IPS-20b (cell line): Measurements from ENCODE around the gene SLCO1B3.

Source experiments
- H3K27ac ChIP-seq: one replicate; pipeline ENCODE4 v1.5.1; 2013; ENCODE audit warnings: low read length
- H3K27me3 ChIP-seq: 2 replicates; pipeline ENCODE4 v1.6.1; 2013; ENCODE audit warnings: mild to moderate bottlenecking, low read length, inconsistent platforms; ENCODE audit not compliant: insufficient read depth
- H3K36me3 ChIP-seq: 2 replicates; pipeline ENCODE4 v1.6.1; 2013; ENCODE audit warnings: low read depth, mild to moderate bottlenecking, inconsistent platforms, low read length, moderate library complexity; ENCODE audit not compliant: insufficient read depth
- H3K4me1 ChIP-seq: 2 replicates; pipeline ENCODE4 v1.6.1; 2013; ENCODE audit warnings: mild to moderate bottlenecking, control low read depth, inconsistent platforms, low read length, moderate library complexity; ENCODE audit not compliant: insufficient read depth
- H3K4me3 ChIP-seq: 2 replicates; pipeline ENCODE4 v1.5.1; 2013; ENCODE audit warnings: mild to moderate bottlenecking, low read length, inconsistent platforms
- H3K9ac ChIP-seq: 2 replicates; pipeline ENCODE4 v1.6.1; 2013; ENCODE audit warnings: low read depth, mild to moderate bottlenecking, inconsistent platforms, low read length, moderate library complexity
- H3K9me3 ChIP-seq: 2 replicates; pipeline ENCODE4 v1.6.1; 2013; ENCODE audit warnings: mild to moderate bottlenecking, low read depth, low read length, inconsistent platforms; ENCODE audit not compliant: insufficient read depth

SLCO1B3 gene

DNA sequence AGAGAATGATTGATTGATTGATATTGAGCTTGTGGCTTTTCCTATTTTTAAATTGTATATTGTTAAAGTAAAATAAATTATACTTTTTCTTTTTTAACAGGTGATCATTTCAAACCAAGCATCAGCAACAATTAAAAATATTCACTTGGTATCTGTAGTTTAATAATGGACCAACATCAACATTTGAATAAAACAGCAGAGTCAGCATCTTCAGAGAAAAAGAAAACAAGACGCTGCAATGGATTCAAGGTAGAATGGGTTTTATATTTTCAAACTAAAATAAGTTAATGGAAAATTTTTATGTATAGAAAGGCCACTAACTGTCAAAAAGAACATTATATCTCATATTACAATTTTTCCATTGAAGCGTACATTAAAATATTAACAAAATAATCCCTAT is 5.1 kb downstream of the SLCO1B3 start:
- Histone ChIP-seq H3K9me3 (no peaks in the 10 kb centered on the region), H3K27ac (no peak overlapping the region), H3K27me3 (no peaks in the 10 kb centered on the region), H3K36me3 (no peaks in the 10 kb centered on the region), H3K4me1 (no peaks in the 10 kb centered on the region), H3K4me3 (no peak overlapping the region), H3K9ac (no peak overlapping the region)

DNA sequence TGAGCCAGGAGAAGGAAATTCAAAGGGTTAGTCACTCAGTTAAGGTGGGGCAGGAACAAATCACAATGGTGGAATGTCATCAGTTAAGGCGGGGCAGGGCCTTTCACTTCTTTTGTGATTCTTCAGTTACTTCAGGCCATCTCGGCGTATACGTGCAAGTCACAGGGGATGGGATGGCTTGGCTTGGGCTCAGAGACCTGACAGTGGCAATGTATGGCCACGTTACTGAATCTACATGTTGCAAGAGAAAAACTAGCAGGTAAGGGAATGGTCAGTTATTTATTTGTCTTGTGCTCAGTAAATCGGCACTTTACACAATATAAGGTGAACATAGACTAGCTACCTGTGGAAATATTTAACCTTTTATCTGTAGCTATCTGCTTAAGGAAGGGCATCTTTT is 11.9 kb downstream of the SLCO1B3 start:
- Histone ChIP-seq H3K27ac (no peak overlapping the region), H3K9me3 (peaks cover 13% of the 10 kb centered on the region), H3K4me1 (no peaks in the 10 kb centered on the region), H3K36me3 (no peaks in the 10 kb centered on the region), H3K9ac (no peak overlapping the region), H3K27me3 (no peaks in the 10 kb centered on the region), H3K4me3 (no peak overlapping the region)

DNA sequence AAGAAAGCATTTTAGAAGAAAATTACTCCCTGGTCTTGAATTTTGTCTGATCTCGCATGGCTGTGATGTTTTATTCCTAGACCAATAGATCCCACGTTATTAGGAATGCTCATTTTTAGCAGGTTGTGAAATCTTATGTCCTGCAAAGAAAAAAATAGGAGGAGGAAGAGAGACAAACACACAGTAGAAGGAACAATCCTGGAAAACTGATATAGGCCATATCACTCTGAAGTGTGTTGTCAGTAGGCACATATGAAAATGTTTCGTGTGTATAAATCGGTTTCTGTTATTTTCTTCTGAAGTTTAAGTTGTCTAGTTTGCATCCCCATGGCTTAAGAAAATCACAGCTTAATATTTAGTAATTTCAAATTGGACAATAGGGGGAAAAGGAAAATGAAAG is 12.4 kb downstream of the SLCO1B3 start:
- Histone ChIP-seq H3K4me1 (no peaks in the 10 kb centered on the region), H3K27me3 (no peaks in the 10 kb centered on the region), H3K9ac (no peak overlapping the region), H3K9me3 (peaks cover 13% of the 10 kb centered on the region), H3K4me3 (no peak overlapping the region), H3K27ac (no peak overlapping the region), H3K36me3 (no peaks in the 10 kb centered on the region)

DNA sequence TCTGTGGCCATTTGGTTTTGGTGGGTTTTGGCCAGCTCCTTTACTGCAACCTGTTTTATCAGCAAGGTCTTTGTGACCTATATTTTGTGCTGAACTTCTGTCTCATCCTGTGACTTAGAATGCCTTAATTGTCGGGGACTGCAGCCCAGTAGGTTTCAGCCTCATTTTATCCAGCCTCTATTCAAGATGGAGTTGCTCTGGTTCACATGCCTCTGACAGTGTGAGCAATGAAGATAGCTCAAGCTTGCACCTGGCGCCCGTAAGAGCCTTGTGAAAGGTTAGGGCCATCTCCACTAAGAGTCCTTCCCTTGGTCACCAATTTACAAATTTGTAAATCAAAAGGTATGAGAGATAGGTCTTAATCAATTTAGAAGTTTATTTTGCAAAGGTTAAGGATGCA is 19.4 kb downstream of the SLCO1B3 start:
- Histone ChIP-seq H3K36me3 (no peaks in the 10 kb centered on the region), H3K9ac (no peak overlapping the region), H3K4me3 (no peak overlapping the region), H3K27me3 (no peaks in the 10 kb centered on the region), H3K27ac (no peak overlapping the region), H3K4me1 (no peaks in the 10 kb centered on the region), H3K9me3 (no peaks in the 10 kb centered on the region)

DNA sequence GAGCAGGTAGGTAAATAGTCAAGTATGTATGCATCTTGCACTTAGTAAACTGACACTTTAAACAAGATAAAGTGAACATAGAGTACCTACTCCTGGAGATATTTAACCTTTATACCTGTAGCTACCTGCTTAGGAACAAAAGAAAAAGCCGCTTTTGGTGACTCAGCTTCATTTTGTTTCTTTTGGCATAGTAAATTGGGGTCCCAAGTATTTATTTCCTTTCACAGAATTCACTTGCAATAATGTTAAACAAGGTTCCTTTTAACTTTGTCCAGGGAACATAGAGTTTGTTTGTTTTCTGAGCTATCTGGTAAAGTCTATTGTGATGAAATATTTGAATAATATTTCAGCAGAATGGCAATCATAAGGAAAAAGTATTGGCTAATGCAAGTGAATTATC is 20.0 kb downstream of the SLCO1B3 start:
- no peak overlapping the region for H3K27ac ChIP-seq
- H3K27me3 ChIP-seq, result no peaks in the 10 kb centered on the region
- H3K9ac ChIP-seq, result no peak overlapping the region
- H3K4me1 ChIP-seq, result no peaks in the 10 kb centered on the region
- no peak overlapping the region for H3K4me3 ChIP-seq
- no peaks in the 10 kb centered on the region for H3K36me3 ChIP-seq
- H3K9me3 ChIP-seq, result no peaks in the 10 kb centered on the region

DNA sequence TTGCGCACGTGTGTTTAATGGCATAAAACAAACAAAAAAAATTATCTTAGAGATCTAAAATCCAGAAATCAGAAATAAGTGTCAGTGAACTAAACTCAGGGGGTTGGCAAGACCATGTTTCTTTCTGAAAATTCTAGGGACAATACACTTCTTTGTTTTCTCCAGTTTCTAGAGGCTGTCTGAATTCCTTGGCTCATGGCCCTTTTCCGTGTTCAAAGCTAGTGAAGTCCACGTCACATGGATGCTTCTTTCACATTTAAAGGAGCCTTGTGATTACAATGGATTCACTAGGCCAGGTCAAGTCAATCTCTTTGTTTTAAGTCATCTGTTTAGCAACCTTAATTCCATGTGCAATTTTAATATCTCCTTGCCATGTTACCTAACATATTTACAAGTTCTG is 22.4 kb downstream of the SLCO1B3 start:
- Histone ChIP-seq H3K9me3 (no peaks in the 10 kb centered on the region), H3K4me1 (no peaks in the 10 kb centered on the region), H3K36me3 (no peaks in the 10 kb centered on the region), H3K27ac (no peak overlapping the region), H3K4me3 (no peak overlapping the region), H3K9ac (no peak overlapping the region), H3K27me3 (no peaks in the 10 kb centered on the region)

DNA sequence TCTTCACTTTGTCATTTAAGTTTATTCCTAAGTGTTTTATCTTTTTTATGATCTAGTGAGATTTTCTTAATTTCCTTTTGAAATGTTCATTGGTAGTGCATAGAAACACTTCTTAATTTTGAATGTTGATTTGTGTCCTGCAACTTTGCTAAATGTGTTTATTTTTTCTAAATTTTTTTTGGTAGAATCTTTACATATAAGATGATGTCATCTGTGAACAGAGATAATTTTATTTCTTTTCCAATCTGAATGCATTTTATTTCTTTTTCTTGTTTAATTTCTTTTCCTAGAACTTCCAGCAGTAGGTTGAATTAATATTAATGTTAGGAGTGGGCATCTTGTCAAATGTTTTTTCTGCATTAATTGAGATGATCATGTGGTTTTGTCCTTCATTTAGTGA is 42.1 kb downstream of the SLCO1B3 start:
- Histone ChIP-seq H3K9ac (no peak overlapping the region), H3K27me3 (no peaks in the 10 kb centered on the region), H3K4me3 (no peak overlapping the region), H3K27ac (no peak overlapping the region), H3K36me3 (no peaks in the 10 kb centered on the region), H3K9me3 (no peaks in the 10 kb centered on the region; the same call in 1 of the 2 replicates), H3K4me1 (peaks cover 2% of the 10 kb centered on the region; the same call in 1 of the 2 replicates)

DNA sequence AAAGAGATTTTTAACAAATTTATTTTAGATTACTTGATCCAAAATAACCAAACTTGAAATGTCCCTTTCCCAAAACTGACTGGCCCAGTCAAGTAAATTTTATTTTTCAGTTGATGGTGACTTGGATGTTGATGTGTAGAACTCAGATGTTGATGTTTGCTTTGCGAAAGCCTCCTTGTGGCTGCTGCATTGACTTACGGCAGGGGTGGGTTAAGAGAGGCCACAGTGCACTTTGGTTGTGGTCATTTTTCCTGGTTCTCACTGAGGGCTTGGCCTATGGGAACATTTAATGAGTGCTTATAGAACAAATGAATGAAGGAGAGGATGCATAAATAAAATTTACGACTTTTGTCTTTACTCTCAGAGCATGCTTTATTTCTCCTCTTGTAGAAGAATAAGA is 52.6 kb downstream of the SLCO1B3 start:
- Histone ChIP-seq H3K4me1 (no peaks in the 10 kb centered on the region), H3K36me3 (no peaks in the 10 kb centered on the region), H3K9ac (no peak overlapping the region), H3K27ac (no peak overlapping the region), H3K9me3 (no peaks in the 10 kb centered on the region), H3K4me3 (no peak overlapping the region), H3K27me3 (no peaks in the 10 kb centered on the region)

DNA sequence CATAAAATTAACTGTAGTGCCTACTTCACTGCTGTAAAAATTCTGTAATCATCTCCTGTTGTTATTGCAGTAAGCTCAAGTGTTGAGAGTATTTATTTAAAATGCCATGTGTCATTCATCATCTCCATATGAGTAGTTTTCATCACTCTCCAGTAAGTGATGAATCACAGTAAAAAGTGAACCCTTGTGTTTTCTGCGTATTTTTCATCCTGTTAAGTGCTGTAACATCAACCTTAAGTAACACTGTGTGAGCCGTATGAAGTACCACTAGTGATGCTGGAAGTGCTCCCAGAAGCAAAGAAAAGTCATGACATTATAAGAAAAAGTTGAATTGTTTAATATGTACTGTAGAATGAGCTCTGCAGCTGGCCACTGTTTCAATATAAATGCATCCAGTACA is 55.4 kb downstream of the SLCO1B3 start:
- no peak overlapping the region for H3K4me3 ChIP-seq
- no peaks in the 10 kb centered on the region for H3K4me1 ChIP-seq
- no peak overlapping the region for H3K27ac ChIP-seq
- no peaks in the 10 kb centered on the region for H3K36me3 ChIP-seq
- H3K9me3 ChIP-seq, result no peaks in the 10 kb centered on the region
- H3K9ac ChIP-seq, result no peak overlapping the region
- no peaks in the 10 kb centered on the region for H3K27me3 ChIP-seq

DNA sequence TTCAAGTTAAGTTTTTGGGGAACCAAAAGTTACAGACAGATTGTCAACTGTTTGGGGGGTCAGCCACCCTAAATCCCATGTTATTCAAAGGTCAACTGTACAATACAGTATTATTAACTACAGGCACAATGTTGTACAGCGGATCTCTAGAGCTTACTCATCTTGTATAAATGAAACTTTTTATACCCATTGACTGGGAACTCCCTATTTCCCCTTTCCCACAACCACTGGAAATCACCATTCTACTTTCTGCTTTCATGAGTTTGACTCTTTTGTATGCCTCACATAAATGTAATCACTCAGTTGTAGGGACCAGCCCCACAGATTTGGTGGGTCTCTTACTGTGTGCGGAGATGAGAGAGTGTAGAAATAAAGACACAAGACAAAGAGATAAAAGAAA is 57.8 kb downstream of the SLCO1B3 start:
- no peak overlapping the region for H3K4me3 ChIP-seq
- no peaks in the 10 kb centered on the region for H3K9me3 ChIP-seq
- H3K4me1 ChIP-seq, result no peaks in the 10 kb centered on the region
- H3K36me3 ChIP-seq, result no peaks in the 10 kb centered on the region
- H3K9ac ChIP-seq, result no peak overlapping the region
- no peak overlapping the region for H3K27ac ChIP-seq
- no peaks in the 10 kb centered on the region for H3K27me3 ChIP-seq

DNA sequence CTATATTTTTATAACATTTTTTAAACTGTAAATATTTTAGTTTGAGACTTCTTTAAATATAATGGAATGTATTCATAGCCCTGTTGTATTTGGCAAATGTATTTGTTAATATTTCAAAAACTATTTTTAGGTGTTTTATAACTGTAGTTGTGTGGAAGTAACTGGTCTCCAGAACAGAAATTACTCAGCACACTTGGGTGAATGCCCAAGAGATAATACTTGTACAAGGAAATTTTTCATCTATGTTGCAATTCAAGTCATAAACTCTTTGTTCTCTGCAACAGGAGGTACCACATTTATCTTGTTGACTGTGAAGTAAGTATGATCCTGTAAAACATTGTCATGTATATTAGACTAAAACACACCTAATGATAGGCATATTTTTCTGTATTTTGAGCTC is 72.8 kb downstream of the SLCO1B3 start:
- Histone ChIP-seq H3K36me3 (no peaks in the 10 kb centered on the region), H3K27me3 (no peaks in the 10 kb centered on the region), H3K9me3 (no peaks in the 10 kb centered on the region), H3K27ac (no peak overlapping the region), H3K9ac (no peak overlapping the region), H3K4me1 (no peaks in the 10 kb centered on the region), H3K4me3 (no peak overlapping the region)

DNA sequence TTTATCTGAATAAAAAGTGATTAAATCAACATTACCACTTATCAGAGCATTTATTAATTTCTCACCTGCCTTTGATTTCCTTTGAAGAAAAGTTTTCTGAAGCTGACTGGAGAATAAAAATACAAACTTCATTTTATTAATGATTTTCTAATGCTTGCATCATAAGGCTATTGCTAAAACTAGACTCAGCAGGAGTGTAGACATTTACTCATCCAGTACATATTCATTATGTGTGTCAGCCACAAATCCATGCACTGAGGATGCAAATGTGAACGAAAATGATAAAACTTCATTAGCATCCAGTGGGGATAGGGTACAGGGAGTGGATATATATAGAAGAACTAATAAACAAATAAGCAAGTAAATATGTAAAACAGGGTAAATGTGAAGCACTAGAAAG is 74.6 kb downstream of the SLCO1B3 start:
- no peak overlapping the region for H3K4me3 ChIP-seq
- H3K9me3 ChIP-seq, result no peaks in the 10 kb centered on the region; the same call in 1 of the 2 replicates
- no peaks in the 10 kb centered on the region for H3K4me1 ChIP-seq
- H3K27ac ChIP-seq, result no peak overlapping the region
- no peak overlapping the region for H3K9ac ChIP-seq
- no peaks in the 10 kb centered on the region for H3K27me3 ChIP-seq
- no peaks in the 10 kb centered on the region for H3K36me3 ChIP-seq

DNA sequence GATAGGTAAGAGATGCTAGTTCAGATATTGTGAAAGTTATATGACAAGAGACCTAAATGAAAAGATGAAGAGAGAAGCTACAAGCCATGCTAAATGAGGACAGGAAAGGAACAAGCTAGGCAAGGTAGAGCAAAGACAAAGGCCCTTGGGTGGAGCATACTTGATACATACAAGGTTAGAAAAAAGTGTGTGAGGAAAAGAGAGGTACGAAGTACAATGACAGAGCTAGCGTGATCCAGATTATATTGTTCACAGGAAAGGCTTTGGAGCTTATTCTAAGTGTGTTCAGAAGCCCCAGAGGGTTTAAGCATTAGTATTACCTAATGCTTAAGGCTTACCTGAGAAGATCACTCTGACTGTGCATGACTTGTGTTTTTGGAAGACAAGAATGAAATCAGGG is 75.0 kb downstream of the SLCO1B3 start:
- Histone ChIP-seq H3K4me3 (no peak overlapping the region), H3K27me3 (no peaks in the 10 kb centered on the region), H3K27ac (no peak overlapping the region), H3K36me3 (no peaks in the 10 kb centered on the region), H3K4me1 (no peaks in the 10 kb centered on the region), H3K9me3 (no peaks in the 10 kb centered on the region; the same call in 1 of the 2 replicates), H3K9ac (no peak overlapping the region)
